Heart left ventricle (tissue), 13 donors: ENCODE measurements around the gene PNISR.
A peak's percentile ranks its signal among the peaks of the same experiment; 100 is the strongest.

Source experiments
- POLR2A ChIP-seq, 2 donors: fragments of 450-650 bp; IDR thresholded peaks; one replicate each; pipeline ENCODE4 v1.6.1; 2017; ENCODE audit warnings: antibody characterized with exemption in 2 of 2, mild to moderate bottlenecking in 2 of 2, moderate library complexity in 2 of 2
- TF ChIP-seq, protein P1 (sequence below), 12 donors: fragments of 200-600 bp; sonication (generic) in 4 of 12; IDR thresholded peaks; one replicate each; pipeline versions ENCODE4 v1.5.0 to v1.8.0; 2018 to 2022; ENCODE audit warnings: antibody characterized with exemption in 12 of 12, mild to moderate bottlenecking in 5 of 12
- donor health status: ischemic (EF 13 %, LVEDD 7.1; RV severe dilation, severe dysfunction).
- donor health status: DM: no; HTN: yes; CAD: no.
- donor health status: DM: no; HTN: no; CAD: no.
- donor health status: ischemic (EF 25% LVEDD 6.9; RV normal size, moderate dysfunction).
- donor health status: ischemic (EF 25% LVEDD 5.7; RV mildly dilated, moderate dysfunction).
- donor health status: ischemic (EF 35%, LVEDD 5.7; RV mildly dilated, moderate dysfunction).
- donor health status: nonischemic (EF 11% LVEDD 7.7; RV severe dilation, severe dysfunction).
- donor health status: DM: yes; HTN: yes; CAD: no.
- donor health status: PGD.
- donor health status: ischemic (EF 29% LVEDD 5.4; RV normal size, mild dysfunction).
- donor health status: nonischemic (EF 23%, LVEDD 6.1; RV moderate dilation, normal function).

GRCh38 chr6:99393698-99394531 lies 31.2 kb downstream of the PNISR start, which contains the start of gene COQ3:
- peak in 1 of 2 donors; percentile 46 for TF ChIP-seq POLR2A (IDR thresholded peaks at IDR 0.05)
- TF ChIP-seq, protein P1, sequence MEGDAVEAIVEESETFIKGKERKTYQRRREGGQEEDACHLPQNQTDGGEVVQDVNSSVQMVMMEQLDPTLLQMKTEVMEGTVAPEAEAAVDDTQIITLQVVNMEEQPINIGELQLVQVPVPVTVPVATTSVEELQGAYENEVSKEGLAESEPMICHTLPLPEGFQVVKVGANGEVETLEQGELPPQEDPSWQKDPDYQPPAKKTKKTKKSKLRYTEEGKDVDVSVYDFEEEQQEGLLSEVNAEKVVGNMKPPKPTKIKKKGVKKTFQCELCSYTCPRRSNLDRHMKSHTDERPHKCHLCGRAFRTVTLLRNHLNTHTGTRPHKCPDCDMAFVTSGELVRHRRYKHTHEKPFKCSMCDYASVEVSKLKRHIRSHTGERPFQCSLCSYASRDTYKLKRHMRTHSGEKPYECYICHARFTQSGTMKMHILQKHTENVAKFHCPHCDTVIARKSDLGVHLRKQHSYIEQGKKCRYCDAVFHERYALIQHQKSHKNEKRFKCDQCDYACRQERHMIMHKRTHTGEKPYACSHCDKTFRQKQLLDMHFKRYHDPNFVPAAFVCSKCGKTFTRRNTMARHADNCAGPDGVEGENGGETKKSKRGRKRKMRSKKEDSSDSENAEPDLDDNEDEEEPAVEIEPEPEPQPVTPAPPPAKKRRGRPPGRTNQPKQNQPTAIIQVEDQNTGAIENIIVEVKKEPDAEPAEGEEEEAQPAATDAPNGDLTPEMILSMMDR (IDR thresholded peaks at IDR 0.05) = peak in 1 of 12 donors; percentile 12
